ENCODE results near the gene RBM22.

Gene RBM22

DNA sequence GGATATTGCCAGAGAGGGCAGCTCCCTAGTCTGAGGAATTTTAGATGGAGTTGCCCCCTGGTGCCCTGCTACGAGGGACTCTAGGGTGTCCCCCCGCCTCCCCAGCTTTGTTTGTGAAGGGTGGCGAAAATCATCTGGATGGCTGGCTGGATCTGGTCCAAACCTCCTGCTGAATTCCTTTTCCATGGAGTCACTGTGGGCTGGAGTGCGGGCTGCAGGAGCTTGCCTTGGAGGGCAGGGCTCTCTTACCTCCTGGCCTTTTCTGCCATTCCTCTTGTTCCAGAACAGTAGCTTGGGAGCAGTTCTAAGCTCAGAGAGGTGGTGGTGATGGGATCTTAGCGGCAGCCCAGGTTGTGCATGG is 58.3 kb downstream of the RBM22 start:
- no peak overlapping the region for H3K4me3 ChIP-seq (ENCODE audit: control insufficient read depth, low read depth, low read length)
- TF ChIP-seq, protein P1, sequence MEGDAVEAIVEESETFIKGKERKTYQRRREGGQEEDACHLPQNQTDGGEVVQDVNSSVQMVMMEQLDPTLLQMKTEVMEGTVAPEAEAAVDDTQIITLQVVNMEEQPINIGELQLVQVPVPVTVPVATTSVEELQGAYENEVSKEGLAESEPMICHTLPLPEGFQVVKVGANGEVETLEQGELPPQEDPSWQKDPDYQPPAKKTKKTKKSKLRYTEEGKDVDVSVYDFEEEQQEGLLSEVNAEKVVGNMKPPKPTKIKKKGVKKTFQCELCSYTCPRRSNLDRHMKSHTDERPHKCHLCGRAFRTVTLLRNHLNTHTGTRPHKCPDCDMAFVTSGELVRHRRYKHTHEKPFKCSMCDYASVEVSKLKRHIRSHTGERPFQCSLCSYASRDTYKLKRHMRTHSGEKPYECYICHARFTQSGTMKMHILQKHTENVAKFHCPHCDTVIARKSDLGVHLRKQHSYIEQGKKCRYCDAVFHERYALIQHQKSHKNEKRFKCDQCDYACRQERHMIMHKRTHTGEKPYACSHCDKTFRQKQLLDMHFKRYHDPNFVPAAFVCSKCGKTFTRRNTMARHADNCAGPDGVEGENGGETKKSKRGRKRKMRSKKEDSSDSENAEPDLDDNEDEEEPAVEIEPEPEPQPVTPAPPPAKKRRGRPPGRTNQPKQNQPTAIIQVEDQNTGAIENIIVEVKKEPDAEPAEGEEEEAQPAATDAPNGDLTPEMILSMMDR (conservative IDR thresholded peaks at IDR 0.05; ENCODE audit: control insufficient read depth, insufficient read depth, low read depth, low read length) = no peak
- DNase-seq (ENCODE audit: low read depth) = peak; percentile 89

DNA sequence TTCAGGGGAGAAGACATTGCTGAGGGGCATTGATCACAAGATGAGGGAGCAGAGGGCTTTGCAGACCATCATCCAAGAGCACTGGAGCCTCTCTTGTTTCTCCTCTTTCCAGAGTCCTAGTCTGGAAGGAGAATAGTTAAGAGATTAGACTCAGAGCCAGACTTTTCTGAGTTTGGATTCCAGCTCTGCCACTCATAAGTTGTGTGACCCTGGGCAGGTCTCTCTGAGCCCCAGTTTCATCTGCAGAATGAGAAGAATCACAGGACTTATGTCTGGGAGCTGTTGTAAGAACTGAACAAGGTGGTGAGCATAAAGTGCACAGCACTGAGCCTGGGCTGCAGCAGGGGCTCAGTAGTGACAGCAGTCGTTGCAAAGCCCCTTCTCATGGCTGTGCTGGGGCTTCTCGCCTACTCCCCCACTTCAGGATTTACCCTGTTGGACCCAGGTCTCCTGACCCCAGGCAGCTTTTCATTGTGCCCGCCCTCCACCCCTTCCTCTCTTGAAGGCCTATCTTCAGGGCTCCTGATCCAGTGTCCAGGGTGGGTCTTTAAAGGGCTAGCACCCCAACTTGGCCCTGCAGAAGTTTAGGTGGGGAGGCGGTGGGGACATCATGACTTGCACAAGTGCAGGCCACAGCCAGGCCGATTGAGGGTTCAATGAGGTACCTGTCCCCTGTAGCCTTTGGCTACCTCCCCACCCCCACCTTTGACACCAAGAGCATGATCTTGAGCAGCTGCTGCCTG is 58.9 kb downstream of the RBM22 start:
- no peak for DNase-seq (ENCODE audit: low read depth)
- peak overlapping the region; percentile 1 for H3K4me3 ChIP-seq (ENCODE audit: control insufficient read depth, low read depth, low read length)
- TF ChIP-seq, protein P1 (conservative IDR thresholded peaks at IDR 0.05; ENCODE audit: control insufficient read depth, insufficient read depth, low read depth, low read length) = no peak

DNA sequence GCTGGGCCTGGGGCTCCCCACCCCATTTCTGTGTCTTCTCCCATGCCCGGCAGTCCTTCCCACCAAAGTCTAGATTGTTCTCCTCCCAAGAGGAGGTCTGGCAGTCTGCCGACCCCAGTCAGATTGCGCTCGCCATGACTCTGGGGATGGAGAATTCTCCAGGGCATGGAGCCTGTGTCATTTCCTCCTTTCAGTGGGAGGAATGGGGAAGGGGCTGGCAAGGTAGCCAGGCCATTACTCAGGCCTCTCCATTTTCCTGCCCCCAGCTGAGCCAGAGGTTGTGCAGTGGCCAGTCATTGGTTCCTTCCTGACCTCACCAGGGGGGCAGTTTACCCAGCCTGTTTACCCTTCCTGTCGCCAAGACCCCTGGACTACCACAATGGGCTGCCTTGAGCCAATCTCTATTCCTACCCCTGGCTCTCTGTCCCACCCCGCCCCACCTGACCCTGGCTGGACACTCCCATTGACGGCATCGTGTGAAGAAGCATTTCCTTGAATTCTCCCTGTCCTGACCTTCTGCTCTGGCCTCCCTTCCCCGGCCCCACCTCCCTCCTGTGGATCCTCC is 59.8 kb downstream of the RBM22 start:
- DNase-seq (ENCODE audit: low read depth) = peak; percentile 88
- TF ChIP-seq, protein P1 (conservative IDR thresholded peaks at IDR 0.05; ENCODE audit: control insufficient read depth, insufficient read depth, low read depth, low read length) = no peak
- peak overlapping the region; percentile 17 for H3K4me3 ChIP-seq (ENCODE audit: control insufficient read depth, low read depth, low read length)
